Measurements from ENCODE around the gene UFC1.

UFC1 gene

DNA sequence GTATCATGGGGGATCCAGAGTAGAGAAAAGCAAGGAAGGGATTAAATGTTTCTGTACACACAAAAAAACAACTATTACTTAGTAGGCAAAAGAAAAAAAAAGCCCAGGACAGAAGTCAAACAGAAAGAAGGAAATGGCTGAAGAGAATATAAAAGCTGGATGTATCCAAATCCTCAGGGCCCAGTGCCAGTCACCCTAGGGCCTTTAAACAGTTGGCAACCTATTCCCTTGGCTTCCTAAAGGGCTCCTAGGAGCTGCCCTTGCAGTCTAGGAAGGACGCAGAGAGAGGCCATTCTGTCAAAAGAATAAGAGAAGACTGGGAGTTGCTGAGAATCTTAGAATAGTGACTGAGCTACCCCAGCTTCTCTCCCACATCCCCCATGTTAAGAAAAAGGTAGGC is 18.6 kb downstream of the UFC1 start:
- DNase-seq: no peak

DNA sequence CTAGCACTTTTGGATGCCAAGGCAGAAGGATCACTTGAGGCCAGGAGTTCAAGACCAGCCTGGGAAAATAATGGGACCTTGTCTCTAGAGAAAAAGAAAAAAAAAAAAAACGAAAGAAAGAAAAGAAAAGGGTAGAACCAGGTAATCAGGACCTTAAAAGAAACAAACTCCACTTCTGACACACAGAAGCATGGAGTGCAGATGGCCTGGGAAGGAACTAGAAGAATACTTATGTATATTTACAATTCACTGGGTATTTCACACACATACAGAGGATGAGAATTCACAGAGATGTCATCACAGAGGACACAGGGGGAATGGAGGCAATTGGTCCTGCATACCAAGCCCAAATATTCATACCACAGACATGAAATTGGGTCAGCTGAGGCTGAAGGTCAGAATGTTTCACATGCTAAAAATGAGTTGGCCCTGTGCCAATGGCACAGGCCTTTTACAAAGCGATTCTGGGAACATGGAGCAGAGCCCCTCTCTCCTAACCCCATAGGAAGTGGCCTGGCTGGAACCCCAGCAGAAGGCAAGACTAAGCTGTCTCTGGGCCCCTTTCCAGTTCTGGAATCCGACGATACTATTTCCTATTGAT is 19.1 kb downstream of the UFC1 start:
- DNase-seq: no peak

DNA sequence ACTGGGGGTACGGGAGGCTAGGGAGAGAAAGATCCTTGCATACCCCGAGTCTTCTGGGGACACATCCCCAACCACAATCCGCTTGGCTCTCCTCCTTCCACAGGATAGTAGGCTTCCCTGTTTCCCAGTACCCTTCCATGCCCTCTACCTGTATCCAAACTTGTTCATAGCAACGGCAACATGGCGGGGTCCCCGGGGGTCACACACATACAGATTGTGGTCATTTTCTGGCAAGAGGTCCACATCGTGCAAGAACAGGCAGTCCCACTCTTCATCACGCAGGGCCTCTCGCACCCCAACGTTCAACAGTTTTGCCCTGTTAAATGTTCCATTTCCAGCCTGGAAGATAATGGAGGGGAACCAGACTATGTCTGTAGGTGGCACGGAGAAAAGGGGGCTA is 19.9 kb downstream of the UFC1 start:
- DNase-seq: no peak

DNA sequence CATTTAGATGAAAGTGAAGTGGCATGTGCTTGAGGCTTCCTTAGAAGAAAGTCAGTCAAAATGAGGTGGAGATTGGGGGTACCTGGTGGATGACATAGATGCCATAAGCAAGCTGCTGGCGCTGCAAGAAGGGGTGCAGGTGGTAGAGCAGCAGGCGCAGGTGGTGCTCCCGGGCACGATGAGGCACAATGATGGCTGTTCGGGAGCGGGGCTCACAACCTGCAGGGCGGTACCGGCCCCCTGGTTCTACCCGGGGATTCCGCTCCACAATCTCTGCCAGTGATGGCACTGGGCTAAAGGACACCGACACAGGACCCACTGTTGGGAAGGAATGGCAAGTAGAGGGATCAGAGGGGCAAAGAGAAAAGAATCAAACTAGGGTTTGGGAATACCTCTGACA is 21.1 kb downstream of the UFC1 start:
- no peak for DNase-seq

DNA sequence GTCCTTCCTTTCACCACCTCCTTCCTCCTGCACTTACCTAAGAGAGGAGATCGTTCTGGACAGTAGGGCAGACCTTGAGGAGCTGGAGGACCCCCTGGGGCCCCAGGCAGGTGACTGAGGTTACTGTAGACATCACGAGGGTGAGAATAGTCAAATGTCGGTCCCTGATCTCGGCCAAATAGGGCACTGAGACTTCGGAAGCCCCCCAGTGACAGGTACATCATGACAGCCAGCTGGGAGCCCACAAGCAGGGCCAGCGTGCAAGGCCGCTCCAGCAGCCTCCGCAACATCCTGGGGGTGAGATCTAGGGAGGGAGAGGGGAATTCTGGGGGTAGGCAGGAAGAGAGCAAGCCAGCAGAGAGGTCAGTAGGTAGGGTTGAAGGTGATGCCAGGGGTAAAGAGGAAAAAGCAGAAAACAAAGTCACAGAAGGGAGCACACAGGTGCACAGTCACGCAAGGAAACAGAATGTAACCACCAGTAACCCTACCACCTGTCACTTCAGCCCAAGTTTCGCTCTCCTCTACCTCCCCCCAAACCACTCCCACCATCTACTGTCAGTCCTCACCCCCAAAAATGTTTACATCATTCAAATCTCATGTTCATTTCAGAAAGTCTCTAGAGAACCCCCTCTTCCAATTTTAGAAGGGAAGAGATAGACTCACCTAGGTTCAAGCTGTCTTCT is 22.1 kb downstream of the UFC1 start:
- no peak for DNase-seq

DNA sequence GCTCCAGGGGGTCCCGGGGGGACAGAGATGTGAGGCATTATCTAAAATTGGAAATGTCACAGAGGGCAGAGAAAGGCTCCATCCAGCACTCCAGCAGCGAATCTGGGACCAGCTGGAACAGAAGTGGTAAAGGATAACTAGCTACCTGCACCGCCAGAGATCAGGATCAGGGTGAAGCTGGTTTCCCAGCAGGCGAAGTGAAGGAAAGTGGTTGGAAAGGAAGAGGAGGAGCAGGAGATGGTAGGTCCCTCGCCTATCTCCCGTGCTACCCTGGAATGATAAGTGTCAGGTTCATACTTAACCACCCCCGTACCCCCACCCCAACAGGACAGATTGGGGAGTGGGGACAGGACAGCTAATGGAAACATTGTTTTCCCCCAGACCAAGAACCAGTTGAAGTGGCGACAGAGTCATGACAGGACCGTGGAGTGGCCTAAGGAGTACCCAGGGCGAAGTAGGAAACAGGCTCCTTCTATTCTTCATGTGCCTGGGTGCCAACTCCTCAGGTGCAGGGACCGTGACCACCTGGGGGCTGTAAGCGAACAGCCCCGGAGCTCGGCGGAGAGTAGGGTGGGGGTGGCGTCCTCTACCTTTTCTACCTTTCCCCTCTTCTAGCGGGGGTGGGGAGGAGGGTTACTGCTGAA is 22.8 kb downstream of the UFC1 start:
- DNase-seq: no peak

DNA sequence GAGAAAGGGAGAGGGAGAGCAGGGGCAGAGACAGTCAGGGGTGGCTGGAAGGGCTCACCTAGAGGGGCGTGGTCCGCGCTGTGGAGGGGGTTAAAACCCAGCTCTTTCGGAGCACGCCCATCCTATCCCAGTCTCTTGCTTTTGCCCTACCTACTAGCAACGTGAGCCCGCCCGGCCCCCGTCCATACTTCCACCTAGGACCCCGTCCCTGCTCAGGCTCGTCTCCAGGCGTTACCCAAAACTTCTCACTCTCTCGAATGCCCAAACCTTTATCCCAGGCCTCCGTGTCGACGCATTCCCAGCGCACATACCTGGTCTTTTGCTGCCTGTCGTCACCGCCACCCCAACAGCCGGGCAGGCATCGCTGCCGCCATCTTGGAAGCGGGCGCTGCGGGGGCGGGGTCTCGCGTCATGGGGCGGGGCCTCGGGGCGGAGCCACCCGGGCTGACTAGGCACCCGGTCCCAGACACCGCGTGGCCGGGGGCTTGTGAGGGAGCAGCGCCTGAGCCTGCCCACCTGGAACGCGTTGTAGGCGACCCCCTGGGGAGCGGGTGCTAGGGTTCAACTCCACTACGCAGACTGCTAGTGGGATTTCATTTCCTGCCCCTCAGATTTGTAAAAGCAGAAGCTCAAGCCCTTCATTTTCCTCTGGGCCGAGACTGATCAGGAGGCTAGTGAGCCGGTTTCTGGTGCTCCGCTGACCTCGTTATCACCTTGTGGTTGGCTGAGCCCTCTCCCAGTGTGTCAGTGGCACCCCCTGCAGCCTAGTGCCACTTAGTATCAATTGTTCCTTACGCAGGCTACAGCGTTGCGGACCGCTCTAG is 23.5 kb downstream of the UFC1 start, which contains the start of gene B4GALT3:
B4GALT3 (minus strand) TSS at position 396 of the 824 bp plus-strand sequence. CDS start 1,447 bp downstream, outside the sequence.
- DNase-seq: peak; percentile 82

DNA sequence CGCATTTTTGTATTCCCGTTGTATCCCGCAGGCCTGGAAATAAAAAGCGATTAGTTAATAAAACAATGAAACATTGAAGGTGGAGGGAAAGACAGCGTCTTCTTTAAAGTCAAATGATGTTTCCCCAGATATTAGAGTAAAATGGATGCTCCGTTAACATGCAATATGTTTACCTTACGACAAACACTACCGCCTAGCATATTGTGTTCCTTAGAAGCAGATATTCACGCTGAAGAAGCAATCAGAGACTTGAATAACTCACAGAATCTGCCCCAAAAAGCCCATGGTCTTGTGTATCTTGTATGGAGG is 24.1 kb downstream of the UFC1 start:
- no peak for DNase-seq

DNA sequence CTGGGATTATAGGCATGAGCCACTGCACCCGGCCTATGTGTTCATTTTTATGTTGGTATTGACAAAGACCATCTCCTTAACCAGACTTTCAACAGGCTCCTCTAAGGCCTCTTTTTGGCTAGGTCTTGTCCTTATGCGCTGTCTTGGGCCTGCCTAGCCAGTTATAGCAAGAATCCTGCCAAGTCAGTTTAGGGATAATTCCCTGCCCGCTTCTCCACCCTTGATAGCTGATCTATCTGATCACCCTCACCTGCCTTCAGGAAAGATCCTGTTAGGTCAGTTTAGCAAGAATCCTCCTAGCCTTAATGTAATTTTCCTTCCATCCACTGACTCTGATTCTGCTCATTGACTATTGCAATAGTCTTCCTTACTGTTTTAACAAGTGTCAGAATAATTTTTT is 25.9 kb downstream of the UFC1 start:
- DNase-seq: no peak

DNA sequence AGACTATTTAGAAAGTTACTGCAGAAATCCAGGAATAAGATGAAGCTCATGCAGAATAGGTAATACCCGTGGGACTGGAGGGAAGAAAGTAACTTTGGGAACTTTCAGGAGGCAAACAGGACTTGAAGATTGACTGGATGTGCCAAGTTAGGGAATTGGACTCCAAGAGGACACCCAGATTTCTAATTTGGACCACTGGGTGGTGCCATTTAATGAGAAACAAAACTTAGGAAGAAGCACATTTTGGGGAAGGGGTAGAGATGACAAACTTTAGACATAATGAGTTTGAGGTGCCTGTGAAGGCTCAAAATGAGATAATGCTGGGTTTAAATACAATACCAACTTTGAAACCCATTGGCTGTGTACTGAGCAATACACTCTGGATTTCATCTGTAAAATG is 26.9 kb downstream of the UFC1 start:
- no peak for DNase-seq

DNA sequence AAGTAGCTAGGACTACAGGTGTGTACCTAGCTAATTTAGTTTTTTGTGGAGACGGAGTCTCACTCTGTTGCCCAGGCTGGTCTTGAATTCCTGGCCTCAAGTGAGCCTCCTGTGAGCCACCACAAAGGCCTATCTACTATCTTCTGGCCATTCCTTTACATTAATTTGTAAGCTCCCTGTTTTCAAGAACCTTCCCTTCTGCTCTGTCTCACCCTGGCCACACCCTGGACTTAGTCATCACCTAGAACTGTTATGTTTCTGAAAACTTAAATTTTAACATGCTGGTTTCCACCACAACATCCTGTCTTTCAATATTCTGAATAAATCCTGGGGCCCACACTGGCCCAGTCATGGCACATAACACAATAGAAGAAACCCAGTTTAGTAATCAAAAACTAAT is 28.4 kb downstream of the UFC1 start:
- peak; percentile 51 for DNase-seq

DNA sequence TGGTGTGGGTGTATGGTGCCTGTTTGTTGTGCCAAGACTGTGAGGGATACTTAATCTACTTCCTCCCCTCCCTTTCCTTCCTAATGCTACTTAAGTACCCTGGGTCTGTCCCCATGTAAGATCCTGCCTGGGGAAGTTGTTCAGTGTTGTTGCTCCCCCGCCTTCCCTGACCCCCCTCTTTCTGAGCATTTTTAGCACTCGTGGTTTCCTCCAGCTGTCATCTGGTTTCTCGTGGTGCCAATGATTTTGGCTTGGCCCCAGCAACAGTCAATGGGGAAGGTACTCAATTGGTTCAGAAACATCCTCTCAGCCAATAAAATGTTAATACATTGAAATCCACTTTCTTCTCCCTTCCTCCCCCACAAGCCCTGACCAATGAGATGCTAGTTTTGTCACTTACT is 31.5 kb downstream of the UFC1 start:
- peak; percentile 70 for DNase-seq

DNA sequence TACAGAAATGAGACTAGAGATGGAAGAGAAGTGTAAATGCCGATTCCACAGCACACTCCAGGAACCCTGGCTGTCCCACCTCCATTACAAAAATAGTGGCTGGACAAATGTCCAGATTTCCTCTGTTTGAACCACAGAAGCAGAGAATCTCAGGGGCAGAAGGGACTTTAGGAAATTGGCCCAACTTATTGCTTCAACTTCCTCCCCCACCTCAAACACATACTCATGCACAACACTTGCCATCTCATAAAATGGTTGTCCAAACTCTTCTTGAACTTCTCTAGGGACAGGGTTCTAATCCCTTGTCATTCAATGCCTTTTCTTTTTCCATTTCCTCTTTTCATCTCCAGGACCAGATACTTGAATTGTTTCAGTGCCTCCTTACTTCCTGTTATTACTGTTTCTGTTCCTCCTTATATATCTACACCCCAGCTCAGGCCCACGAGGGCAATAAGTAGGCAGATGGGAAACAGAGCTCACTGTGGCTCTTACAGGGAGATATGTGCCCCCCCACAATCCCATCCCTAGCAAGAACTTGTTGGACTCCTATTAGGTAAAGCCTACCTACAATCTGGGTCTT is 32.0 kb downstream of the UFC1 start:
- no peak for DNase-seq

DNA sequence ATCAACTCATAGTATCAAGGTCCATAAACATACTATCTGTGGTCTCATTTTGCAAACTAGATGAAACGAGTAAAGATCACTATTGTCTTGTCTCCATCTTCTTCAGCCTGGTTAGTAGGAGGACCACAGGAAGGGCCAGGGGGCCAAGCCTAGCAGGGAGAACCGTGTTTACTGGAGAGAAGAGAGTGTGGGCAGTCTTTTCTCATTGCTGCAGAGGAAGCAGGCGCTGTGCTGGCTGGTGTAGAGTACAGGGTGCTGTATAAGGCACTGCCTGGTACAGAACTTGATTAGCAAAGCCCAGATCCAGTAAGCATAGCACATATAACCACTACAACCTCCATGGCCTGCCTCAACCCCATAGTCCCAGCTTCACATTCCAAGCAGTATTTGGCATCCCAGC is 33.5 kb downstream of the UFC1 start:
- no peak for DNase-seq

DNA sequence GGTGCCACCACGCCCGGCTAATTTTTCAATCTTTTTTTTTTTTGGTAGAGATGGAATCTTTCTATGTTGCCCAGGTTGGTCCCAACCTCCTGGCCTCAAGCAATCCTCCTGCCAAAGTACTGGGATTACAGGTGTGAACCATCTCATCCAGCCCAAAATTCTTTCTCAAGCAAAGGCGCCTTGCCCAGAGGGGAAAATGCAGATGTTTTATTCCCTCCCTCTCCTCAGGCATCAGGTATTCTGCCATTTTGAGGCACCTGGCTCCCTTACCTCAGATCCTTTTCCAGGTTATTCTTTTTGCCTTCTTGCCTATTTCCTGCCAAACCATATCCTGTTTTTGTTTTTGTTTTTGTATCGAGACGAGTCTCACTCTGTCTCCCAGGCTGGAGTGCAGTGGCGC is 34.6 kb downstream of the UFC1 start:
- no peak for DNase-seq

DNA sequence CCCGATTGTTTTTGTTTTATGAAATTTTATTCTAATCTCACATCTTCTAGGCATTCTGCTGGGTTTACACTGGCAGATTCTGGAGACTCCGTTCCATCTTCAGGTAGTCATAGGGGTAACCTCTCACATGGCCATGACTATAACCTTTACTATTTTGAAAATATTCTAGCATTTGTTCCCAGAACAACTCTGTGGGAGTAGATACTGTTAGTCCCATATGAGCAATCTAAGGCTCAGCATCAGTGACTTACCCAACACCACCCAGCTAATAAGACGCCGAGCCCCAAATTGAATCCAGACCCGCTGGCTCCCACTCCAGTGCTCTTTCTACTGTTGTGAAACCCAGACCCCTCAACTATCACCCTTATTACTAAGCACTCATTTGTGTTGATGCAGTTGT is 35.3 kb downstream of the UFC1 start:
- no peak for DNase-seq

DNA sequence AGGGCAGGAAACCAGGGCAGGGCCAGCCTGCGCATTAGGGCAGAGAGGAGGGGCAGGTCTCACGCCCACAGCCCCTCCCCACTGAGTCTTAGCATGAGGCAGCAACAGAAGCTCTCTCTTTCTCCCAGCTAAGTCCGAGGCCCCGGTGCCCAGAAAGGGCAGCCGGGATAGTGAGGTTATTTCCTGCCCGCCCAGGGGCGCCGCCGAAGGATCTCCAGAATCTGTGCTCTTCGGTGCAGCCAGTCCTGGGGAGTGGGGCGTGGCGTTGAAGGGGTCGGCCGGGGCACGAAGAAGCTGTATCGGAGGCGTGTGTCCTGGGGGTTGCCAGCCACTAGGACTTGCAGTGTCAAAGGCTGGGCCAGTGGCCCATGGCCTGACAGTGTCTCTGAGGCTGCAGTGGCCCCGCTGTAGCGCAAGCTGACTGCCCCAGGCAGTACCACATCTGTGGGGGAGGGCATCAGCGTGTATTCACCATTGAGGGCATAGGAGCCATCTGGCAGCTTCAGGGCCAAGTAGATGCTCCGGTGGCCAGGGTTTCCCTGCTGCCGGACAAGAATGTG is 37.3 kb downstream of the UFC1 start:
- no peak for DNase-seq

DNA sequence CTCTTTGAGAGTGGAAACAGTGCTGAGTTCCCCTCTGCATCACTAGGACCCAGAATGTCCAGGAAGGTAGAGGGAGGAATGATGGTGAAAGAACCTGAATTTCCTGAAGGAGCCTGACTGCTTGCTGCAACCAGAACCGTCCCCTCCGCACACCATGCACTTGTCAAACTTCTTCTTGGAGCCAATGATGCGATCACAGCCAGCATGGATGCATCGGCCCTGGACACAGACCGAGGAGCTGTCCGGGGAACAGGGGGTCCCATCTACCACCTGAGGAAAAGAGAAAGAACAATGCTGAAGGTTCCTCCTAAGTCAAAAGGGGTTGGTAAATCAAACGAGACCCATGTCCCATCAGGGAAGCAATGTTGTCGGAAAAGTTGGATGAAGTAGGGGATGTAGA is 38.2 kb downstream of the UFC1 start:
- no peak for DNase-seq

DNA sequence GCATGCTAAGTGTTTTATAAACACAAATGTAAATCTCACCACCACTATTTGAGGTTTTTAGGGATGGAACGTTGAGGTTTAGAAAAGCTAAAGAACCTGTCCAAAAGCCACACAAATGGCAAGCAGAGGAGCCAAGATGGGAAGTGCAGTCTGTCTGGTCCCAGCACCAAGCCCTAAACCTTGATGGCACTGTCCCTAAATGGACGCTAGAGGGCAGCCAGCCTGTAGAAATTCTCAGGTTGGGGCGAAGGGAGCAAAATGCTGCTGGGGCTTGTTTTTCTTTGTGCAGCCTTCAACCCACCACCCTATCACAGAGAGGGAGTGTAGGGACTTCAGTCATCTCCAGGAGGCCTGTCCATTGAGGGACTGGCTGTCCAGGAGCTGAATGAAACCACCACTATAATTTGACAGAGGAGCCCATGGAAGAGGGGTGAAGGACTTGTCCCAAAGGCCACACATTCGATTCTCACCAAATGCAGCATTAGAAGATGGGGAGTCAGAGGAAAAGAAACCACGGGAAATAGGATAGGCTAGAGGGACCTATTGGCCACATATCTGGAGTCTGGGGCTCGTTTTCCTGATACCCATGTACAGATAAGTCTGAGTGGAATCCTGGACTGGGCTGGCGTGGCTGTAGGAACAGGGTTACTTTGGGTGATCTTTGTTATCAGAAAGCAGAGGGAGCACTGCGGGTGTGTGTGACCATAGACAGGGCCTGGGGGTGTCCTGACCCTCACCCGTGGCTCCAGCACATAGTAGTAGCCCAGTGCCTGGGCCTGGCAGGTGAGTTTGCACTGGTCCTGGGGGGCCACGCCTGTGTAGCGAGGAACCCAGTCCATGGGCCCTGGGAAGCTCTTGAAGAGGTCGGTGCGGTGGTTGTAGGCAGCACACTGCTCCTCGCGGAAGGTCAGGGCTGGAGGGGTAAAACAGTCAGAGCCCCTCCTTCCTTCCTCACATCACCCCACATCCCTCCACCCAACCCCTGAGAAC is 39.0 kb downstream of the UFC1 start:
- DNase-seq: peak; percentile 51

DNA sequence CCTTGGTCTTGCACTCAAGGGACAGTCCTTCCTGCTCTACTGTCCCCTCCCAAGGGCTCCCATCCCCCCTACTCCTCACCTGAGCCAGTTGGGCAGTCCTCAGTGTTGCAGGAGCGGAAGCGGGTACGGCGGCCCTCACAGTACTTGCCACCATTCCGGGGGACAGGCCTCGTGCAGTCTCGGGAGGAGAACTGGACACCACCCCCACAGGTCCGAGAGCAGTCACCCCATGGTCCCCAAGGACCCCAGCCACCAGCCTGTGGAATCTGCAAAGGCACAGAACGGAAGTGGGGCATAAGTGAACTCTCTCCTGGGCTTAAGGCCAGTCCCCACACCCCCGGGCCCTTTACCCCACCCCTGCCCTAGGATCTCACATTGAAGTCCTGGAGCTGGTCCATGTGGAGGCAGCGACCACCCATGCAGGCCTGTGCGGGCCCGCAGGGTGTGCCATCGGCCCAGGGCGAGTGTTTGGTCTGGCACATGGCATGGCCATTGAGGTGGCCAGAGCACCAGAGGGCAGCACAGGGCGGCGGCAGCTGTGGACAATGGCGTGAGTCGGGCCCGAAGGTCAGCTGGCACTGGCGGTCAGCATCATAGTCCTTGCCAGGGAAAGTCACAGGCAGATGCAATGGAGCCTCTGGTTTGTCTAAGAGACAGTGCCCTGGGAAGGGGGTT is 39.9 kb downstream of the UFC1 start:
- no peak for DNase-seq

DNA sequence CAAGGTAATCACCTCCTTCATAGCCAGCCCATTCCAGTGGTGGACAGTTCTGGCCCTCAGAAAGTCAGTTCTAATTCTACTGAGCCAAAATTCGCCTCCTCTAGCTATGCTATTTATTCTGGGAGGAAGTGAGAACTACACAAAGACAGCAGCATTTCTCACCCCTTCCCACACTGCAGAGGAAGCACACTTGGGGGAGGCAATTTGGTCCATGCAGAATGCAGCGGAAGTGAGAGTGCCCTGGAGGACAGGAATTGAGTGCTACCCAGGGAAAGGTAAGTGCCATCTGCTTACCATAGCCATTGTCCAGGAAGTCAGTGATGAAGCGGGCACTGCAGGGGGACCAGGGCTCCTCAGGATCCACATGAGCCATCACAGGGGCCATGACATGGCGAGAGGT is 41.4 kb downstream of the UFC1 start:
- DNase-seq: no peak

Data from NK-92 treated with Interleukin-12 subunit alpha and Interleukin-12 subunit beta, amount 100 ng/mL, for 24 hours (cell line).